ENCODE results near the gene SLFNL1.

DNA sequence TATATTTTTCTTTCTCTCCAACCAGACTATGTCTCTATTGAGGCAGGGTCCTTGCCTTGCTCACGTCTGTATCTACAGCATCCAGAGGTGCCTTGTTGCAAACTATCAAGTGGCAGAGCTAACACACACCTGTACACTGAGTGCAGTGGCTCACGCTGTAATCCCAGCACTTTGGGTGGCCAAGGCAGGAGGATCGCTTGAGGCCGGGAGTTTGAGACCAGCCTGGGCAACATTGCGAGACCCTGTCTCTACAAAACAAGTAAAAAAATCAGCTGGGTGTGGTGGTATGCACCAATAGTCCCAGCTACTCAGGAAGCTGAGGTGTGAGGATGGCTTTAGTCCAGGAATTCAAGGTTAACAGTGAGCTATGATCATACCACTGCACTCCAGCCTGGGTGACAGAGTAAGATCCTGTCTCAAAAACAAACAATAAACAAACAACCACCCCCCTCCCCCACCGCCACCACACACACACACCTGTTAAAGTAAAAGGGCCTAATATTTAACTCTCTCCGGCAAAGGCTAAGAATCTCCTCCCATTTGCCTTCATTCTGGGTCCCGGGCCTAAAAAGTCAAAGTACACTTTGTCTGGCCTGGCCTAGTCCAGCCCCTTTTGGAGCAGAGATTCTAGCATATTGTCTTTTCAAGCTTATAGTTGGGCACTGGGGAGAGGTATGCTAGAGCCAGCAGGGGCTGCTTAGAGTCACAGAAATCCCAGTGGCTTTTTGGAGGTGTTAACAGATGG, 9.5 kb upstream of the SLFNL1 start:
- TF ChIP-seq POLR2A (IDR thresholded peaks at IDR 0.05) = no peak
- TF ChIP-seq, protein P1, sequence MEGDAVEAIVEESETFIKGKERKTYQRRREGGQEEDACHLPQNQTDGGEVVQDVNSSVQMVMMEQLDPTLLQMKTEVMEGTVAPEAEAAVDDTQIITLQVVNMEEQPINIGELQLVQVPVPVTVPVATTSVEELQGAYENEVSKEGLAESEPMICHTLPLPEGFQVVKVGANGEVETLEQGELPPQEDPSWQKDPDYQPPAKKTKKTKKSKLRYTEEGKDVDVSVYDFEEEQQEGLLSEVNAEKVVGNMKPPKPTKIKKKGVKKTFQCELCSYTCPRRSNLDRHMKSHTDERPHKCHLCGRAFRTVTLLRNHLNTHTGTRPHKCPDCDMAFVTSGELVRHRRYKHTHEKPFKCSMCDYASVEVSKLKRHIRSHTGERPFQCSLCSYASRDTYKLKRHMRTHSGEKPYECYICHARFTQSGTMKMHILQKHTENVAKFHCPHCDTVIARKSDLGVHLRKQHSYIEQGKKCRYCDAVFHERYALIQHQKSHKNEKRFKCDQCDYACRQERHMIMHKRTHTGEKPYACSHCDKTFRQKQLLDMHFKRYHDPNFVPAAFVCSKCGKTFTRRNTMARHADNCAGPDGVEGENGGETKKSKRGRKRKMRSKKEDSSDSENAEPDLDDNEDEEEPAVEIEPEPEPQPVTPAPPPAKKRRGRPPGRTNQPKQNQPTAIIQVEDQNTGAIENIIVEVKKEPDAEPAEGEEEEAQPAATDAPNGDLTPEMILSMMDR (IDR thresholded peaks at IDR 0.05) = no peak
- TF ChIP-seq EP300 (IDR thresholded peaks at IDR 0.05) = no peak

Measured in tibial nerve (tissue), 4 donors.